H54 (cell line): ENCODE measurements around the gene KIF25.
"Not testable (repeated sequence)": the region's sequence is repeated elsewhere in the genome, so short reads cannot be mapped to it uniquely, and the experiment has no call there.

Experiments used
- DNase-seq: peaks from one replicate; pipeline ENCODE4 v3.0.0; 2011; ENCODE audit warnings: low spot score, mixed read lengths; ENCODE audit not compliant: insufficient read length
- FAIRE-seq: peaks from 3 replicates; lab custom pipeline; 2011; peaks lifted over from hg19 to GRCh38; lab: Jason Lieb, UNC
- POLR2A ChIP-seq: IDR thresholded peaks from 2 replicates; pipeline ENCODE4 v1.6.1; 2011; ENCODE audit warnings: low read depth, mild to moderate bottlenecking, low read length

Gene KIF25

GRCh38 chr6:167965592-167966539, 31.6 kb upstream of the KIF25 start:
- DNase-seq: no peak
- TF ChIP-seq POLR2A: no peak
- no peak for FAIRE-seq

DNA sequence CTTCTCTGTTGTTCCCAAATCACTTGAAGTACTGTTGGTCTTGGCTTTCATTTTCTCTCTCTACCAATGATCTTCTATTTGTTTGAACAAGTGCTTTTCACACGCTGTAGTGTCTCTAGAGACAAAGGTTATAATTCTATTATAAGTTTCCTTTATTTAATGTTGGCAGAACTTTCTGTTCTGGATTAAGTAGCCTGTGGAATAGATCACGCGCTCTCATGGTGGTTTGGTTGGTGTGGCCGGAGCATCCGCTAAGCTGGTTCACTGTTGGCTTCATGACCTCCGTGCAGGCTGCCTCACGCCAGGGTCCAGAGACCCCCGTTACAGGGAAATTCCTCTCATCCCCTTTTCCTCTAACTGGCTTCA, 30.9 kb upstream of the KIF25 start:
- FAIRE-seq (no peak), DNase-seq (no peak)
- no peak for TF ChIP-seq POLR2A

- TF ChIP-seq POLR2A: no peak
- no peak for FAIRE-seq
- no peak for DNase-seq
Measured at GRCh38 chr6:167968091-167968490, 29.4 kb upstream of the KIF25 start.

- no peak for FAIRE-seq
- no peak for DNase-seq
- no peak for TF ChIP-seq POLR2A
Measured at GRCh38 chr6:167970230-167970629, 27.2 kb upstream of the KIF25 start.

DNA sequence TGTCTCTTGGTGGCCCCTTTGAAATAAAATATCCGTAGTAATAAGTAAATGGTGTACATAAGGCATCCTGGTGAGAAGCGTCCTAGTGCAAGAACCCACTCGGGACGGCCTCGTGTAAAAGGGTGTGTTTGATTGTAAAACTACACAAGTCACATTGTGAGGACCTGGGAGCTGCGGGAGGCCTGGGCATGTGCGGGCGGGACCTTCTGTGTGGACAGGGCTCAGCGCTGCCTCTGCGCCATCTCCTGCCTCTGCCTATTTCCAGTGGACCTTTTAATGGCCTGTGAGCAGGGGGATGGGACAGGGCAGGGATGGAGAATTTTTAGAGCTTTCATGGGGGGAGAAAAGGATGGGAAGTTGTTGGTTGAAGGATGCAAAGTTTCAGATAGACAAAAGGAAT, 25.3 kb upstream of the KIF25 start:
- DNase-seq: no peak
- FAIRE-seq: no peak
- TF ChIP-seq POLR2A: no peak

GRCh38 chr6:167973148-167973885, 24.2 kb upstream of the KIF25 start:
- TF ChIP-seq POLR2A: no peak
- FAIRE-seq: no peak
- DNase-seq: no peak

DNA sequence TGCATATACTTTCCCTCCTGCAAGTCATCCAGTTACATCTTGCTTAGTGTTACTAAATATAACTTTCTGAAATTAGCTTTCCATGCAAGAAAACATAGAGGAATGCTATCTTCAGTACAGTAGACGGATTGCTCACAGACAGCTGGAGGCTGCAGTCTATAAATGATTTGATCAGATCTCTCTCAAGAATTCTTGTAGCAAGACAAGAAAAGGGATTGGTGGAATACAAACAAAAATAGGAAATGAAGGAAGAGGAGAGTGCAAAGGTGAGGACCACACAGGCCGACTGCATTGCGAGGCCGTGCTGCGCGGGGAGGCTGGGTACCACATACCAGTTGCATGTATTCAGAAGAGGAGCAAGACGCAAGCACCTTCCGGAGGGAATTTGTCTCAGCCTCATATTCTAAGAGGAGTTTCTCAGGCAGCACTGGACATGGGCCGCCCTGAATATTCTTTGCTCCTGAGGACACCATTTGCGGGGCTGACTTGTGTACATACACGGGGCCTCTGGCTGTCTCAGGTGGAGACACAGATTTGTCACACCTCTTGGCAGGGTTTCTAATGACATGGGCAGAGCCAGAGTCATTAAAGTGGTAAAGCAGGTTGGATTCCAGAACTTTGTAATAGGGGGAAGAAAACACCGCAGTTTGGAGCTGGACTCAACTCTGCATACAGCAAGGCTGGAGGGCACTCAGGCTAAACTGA, 22.7 kb upstream of the KIF25 start:
- DNase-seq (no peak), FAIRE-seq (no peak)
- TF ChIP-seq POLR2A: no peak

- DNase-seq (no peak), FAIRE-seq (no peak)
- TF ChIP-seq POLR2A: no peak
Measured at GRCh38 chr6:167975458-167975857, 22.0 kb upstream of the KIF25 start.

DNA sequence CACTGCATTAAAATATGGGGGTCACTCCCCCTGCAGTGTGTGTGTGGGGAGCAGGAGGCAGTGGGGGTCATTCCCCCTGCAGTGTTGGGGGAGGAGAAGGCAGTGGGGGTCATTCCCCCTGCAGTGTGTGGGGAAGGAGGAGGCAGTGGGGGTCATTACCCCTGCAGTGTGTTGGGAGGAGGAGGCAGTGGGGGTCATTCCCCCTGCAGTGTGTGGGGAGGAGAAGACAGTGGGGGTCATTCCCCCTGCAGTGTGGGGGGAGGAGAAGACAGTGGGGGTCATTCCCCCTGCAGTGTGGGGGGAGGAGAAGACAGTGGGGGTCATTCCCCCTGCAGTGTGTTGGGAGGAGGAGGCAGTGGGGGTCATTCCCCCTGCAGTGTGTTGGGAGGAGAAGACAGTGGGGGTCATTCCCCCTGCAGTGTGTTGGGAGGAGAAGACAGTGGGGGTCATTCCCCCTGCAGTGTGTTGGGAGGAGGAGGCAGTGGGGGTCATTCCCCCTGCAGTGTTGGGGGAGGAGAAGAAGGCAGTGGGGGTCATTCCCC, 21.3 kb upstream of the KIF25 start:
- not testable (repeated sequence) for FAIRE-seq, DNase-seq

GRCh38 chr6:167976708-167977107, 20.8 kb upstream of the KIF25 start:
- no peak for DNase-seq
- TF ChIP-seq POLR2A: no peak
- no peak for FAIRE-seq

GRCh38 chr6:167977717-167978467, 19.6 kb upstream of the KIF25 start:
- no peak for TF ChIP-seq POLR2A
- DNase-seq (no peak), FAIRE-seq (no peak)

- FAIRE-seq: no peak
- DNase-seq: no peak
- TF ChIP-seq POLR2A: no peak
Measured at GRCh38 chr6:167978607-167979006, 18.9 kb upstream of the KIF25 start.

DNA sequence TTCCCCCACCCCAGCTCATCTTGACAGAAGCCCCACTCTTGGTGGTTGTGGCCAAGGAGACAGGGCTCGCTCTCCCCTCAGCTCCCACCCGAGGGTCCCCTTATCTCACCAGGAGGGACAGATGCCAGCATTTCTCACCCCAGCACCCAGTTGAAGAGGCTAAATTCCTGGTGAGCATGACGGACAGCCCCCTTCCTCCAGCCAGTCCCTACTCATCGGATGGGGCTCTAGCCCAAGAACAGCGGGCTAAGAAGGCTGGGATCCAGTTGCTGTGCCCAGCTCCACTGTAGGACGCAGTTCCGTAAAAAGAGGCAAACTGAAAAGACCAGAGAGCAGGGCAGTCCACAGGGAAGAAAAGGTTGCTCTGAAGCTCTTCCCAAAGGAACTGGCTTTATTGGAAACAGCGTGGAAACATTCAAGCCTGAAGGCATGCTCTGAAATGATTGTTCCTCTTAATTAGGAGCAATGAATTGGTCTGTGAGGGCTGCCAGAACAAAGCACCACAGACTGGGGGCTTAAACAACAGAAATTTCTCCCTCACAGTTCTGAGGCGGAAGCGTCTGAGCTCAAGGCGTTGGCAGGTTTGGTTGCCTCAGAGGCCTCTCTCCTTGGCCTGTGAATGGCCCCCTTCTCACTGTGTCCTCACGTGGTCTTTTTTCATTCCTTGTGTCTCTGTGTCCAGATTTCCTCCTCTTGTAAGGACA, 17.9 kb upstream of the KIF25 start:
- no peak for FAIRE-seq
- DNase-seq: no peak
- no peak for TF ChIP-seq POLR2A
